NCI-H146 (cell line): ENCODE data around the gene TMEM141.
"Not testable (repeated sequence)": the region's sequence is repeated elsewhere in the genome, so short reads cannot be mapped to it uniquely, and the experiment has no call there.

Source experiments
- DNase-seq: peaks from one replicate; lab custom pipeline; 2025; lab: John Stamatoyannopoulos, UW

The TMEM141 gene

DNA sequence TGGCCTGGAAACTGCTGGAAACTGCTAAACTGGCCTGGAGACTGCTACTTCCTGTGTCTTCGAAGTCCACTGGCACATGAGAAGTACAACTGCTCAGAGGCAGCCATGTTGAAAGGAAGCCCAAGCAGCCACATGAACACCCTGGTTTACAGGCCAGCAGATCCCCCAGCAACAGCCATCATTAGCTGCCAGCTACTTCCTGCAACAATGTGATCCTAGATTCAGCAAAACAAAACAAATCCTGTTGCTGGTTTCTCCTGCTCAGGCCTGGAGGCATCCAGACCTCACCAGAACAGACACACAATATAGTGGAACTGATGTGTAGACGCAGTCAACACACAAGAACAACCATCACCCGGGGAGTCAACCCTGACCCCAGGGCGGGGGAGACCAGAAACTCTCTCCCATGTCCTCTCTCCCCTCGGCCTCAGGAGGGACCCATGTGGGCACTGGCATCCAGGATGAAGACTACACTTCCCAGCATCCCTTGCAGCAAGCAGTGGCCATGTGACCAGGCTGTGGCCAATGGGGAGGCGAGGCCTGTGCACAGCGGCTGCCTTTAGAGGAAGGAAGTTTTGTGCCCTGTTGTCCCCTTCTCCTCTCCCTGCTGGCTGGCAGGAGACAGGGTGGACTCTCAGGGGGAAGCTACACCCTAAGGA lies 17.6 kb upstream of the TMEM141 start:
- no peak for DNase-seq

DNA sequence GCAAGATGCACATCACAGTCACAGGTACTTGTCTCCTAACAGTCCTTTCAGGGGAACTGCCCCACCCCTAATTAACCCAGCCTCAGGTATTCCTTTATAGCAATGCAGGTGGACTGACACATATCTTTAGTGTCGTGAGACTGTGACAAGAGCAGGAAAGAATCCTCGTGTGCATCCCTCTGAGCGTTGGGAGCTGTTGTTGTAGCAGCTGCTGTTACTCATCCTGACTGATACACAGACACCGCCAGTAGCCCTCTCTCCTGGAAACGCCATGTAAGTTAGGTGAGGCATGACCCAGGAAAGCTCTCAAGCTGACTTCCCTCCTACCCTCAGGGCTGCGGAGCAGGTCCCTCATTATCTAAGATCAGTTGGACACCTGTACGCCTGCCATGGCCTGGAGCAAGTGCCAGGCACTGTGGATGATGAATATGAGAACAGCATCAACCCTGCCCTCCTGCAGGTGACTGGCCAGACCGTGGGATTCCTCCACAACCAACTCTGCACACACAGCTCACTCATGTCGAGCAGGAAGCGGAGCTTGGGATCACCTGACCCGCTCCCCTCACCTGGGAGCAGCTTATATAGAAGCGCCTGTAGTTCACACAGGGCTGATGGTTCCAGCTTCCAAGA lies 16.6 kb upstream of the TMEM141 start:
- no peak for DNase-seq

DNA sequence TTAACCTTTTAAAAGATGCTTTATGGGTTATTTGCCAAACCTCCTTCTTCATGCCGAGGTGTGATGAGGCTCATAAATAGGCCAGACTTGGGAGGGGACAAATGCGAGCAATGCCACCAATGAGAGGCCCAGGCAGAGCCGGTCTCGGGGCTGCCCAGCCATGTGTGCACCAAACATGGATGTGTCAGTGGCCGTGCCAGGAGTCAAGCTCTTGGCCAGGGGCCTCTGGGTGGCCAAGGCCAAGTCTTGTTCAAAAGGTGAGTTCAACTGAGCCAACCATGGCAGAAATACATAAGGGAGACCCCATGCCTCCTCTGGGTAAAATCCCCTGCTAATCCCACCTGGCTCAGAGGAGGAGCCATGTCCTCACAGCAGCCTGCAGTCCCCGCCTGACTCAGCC lies 16.0 kb upstream of the TMEM141 start:
- no peak for DNase-seq

DNA sequence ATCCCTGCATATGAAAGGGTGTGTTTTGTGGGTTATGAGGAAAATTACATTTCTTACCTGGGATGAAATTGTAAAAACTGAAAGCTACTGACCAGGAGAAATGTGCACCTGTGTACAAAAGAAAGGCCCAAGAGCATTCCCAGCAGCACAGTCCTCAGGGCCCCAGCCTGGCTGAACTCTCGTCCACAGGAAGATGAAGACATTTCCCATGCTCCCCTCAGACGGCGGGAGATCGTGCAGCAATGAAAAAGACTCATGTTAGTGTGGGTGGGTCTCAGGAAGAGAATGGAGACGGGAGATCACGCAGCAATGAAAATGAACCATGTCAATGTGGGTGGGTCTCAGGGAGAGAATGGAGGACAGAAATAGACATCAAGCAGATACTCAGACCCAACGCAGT lies 14.2 kb upstream of the TMEM141 start:
- DNase-seq: no peak

DNA sequence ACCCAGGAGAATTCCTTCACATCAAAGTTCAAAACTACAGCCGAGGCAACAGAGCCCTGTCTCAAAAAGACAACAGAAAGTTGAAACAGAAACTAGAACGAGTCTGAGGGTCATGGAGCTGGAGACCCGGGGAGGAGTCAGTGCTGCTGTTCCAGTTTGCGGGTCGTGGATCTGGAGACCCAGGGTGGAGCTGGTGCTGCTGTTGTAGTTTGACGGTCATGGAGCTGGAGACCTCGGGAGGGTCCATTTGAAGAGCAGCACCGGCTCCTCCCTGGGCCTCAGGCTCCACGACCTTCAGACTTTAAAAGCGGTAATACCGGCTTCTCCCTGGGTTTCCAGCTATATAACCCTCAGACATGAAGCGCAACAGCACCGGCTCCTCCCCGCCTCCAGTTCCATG lies 13.8 kb upstream of the TMEM141 start:
- no peak for DNase-seq

DNA sequence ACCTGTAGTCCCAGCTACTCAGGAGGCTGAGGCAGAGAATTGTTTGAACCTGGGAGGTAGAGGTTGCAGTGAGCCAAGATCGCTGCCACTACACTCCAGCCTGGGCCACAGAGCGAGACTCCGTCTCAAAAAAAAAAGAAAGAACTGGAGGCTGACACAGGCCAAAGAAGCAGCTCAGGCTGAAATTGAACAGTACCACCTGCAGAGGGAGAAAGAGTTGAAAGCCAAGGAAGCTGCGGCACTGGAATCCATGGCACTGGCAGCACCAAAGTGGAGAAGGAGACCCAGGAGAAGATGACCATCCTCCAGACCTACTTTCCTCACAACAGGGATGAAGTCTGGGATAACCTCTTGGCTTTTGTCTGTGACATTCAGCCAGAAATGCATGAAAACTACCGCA lies 11.3 kb upstream of the TMEM141 start:
- DNase-seq: no peak

DNA sequence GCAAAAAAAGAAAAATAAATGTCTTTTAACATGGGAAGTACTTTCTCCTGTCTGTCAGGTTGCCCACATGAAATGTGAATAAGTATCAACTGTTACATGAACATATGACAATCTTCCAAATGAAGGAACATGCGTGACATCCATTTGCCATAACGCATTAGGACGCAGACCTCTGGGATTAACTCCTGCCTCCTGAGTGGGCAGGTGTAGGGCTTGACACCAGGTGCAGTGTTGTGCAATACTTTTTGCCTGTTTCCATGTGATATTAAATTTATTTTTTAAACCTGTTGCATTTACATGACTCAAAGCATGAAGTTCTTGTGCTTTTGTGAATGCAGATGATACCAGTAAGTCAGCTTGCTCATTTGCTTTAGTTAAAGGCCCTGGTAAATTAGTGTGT lies 8.7 kb upstream of the TMEM141 start:
- no peak for DNase-seq

DNA sequence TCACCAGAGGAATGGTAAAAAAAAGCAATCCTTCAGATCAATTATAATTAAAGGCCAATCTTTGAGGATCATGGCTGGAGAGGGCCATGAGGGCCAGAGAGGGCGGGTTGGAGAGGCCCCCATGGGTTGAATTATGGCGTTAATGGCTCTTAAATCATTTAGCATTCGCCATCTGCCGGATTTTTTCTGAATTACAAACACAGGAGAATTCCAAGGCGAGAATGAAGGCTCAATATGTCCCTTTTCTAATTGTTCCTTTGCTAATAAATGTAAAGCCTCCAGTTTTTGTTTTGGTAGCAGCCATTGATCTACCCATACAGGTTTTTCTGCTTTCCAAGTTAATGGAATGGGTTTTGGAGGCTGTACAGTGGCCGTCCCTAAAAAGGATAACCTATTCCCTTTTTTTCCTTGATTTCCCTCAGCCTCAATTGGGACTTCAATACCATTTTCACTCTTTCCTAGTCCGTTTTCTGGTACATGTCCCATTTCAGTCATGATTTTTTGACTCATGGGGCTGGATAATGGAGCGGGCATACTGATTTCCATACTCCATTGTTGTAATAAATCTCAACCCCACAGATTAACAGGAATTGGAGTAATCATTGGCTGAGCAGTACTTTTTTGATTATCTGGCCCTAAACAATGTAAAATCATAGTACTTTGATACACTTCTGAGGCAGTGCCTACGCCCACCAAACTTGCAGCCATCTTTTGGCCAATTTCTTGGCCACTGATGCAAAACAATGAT lies 6.7 kb upstream of the TMEM141 start:
- peak; percentile 45 for DNase-seq

DNA sequence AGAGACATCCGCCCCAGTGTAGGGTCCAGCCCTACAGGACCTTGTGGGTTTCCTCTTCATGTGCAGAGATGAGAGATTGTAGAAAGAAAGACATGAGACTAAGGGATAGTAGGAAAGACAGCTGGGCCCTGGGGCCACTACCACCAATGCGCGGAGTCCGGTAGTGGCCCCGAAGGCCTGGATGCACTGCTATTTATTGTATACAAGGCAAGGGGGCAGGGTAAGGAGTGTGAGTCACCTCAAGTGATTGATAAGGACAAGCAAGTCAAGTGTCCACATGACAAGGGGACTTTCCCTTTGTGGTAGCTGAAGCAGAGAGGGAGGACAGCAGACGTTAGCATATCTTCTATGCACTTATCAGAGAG lies 6.2 kb upstream of the TMEM141 start:
- DNase-seq: no peak

DNA sequence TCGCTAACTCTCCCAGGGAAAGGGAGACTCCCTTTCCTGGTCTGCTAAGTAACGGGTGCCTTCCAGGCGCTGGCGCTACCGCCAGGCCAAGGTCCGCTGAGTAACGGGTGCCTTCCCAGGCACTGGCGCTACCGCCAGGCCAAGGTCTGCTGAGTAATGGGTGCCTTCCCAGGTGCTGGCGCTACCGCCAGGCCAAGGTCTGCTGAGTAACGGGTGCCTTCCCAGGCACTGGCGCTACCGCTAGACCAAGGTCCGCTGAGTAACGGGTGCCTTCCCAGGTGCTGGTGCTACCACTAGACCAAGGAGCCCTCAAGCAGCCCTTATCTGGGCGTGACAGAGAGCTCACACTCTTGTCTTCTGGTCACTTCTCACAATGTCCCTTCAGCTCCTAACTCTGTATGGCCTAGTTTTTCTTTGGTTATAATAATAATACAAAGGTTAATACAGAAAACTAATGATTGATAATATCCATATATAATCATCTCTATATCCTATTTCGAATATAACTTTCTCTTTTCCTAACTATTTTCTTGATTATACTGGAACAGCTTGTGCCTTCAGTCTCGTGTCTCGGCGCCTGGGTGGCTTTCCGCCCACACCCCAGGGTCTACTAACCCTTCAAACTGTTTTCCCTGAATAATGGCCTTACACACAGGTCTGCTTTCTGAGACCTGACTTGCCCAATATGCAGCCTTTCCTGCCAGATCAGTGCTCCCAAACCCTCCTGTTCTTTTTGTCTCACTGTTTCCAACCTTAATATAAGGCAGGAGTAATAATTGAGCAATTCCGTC lies 5.4 kb upstream of the TMEM141 start:
- DNase-seq: not testable (repeated sequence)

DNA sequence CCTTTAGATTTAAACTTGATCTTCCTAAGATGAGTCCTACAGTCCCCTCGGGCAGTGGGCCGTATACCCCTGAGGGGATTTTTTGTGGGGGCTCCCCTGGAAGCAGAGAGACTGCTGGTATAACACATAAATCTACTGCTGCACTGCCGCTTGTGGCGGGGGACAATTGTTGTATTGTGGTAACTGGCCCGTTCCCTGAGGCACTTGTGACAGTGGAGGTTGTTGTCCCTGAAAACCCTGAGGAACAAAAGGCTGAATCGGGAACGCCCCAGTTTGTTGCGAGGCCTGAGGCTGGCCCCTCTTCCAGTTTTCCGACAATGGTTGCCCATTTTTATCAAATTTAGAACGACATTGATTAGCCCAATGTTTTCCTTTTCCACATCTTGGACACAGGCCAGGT lies 4.7 kb upstream of the TMEM141 start:
- no peak for DNase-seq

DNA sequence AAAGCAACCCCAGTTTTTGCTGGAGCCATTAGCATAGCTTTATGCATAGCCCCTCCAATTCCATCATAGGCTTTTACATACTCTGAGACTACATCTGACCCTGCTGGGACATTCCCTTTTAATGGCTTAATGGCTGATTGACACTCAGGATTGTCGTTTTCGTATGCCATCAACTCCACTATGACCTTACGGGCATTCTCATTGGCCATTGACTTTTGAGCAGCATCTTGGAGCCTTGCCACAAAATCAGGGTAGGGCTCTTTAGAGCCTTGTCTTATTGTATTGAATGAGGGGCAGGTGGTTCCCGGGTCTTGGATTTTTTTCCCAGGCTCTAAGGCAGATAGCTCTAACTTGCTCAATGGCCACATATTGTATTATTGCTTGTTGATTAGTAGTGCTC lies 4.2 kb upstream of the TMEM141 start:
- DNase-seq: not testable (repeated sequence)

DNA sequence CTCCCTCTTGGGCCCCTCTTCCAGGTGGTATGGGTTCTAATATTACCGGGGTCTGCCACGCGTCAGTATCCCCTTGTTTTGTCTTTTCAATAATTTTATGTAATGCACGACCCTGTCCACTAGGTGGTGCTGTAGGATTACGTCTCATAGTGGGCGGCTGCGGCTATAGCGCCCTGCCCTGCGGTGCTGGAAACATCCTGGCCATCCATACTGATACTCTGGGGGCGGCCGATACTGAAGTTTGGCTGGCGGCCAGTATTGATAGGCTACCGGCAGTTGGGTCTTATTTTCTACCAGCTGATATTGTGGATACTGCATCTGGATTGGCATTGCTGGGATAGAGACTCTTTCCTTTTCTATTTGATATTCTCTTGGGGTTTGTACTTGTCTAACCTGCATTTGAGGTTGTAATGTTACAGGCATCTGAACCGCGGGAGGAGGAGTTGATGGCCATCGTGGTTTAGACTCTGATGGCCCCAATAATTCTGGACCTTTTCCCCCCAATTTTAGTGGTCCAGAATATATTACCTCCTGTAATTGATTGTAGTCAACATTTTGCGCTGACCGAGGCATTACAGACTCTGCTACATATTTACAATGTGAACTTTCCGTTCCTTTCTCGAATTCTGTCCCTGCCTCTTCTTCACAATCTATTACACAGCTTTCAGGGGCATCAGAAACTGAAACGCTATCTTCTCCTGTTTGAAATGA lies 3.3 kb upstream of the TMEM141 start:
- DNase-seq: peak; percentile 59

DNA sequence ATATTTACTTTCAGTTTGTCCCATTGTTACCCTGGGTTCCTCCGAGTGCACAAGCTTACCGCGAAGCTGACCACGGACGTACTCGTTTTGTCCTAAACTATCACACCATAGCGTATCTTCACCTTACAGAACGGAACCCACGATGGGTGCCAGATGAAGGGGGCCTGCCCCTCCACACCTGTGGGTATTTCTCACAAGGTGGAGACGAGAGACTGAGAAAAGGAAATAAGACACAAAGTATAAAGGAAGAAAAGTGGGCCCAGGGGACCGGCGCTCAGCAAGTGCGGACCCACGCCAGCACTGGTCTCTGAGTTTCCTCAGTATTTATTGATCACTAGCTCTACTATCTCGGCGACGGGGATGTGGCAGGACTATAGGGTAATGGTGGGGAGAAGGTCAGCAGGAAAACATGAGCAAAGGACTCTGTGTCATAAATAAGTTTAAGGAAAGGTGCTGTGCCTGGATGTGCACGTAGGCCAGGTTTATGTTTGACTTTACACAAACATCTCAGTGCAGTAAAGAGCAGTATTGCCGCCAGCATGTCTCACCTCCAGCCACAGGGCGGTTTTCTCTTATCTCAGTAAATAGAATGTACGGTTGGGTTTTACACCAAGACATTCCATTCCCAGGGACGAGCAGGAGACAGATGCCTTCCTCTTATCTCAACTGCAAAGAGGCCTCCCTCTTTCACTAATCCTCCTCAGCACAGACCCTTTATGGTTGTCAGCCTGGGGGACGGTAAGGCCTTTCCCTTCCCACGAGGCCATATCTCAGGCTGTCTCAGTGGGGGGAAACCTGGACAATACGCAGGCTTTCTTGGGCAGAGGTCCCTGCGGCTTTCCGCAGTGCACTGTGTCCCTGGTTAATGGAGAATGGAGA lies 2.3 kb upstream of the TMEM141 start:
- DNase-seq: not testable (repeated sequence)

DNA sequence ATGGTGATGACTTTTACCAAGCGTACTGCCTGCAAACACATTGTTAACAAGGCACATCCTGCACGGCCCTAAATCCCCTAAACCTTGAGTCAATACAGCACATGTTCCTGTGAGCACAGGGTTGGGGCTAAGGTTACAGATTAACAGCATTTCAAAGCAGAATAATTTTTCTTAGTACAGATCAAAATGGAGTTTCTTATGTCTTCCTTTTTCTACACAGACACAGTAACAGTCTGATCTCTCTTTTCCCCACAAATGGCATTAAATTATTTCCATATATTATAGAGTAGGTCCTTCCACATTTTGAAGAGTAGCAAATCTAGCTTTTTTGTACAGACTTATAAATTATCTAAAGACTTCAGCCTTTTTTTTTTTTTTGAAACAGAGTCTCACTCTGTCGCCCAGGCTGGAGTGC lies 1.6 kb upstream of the TMEM141 start:
- DNase-seq: no peak

DNA sequence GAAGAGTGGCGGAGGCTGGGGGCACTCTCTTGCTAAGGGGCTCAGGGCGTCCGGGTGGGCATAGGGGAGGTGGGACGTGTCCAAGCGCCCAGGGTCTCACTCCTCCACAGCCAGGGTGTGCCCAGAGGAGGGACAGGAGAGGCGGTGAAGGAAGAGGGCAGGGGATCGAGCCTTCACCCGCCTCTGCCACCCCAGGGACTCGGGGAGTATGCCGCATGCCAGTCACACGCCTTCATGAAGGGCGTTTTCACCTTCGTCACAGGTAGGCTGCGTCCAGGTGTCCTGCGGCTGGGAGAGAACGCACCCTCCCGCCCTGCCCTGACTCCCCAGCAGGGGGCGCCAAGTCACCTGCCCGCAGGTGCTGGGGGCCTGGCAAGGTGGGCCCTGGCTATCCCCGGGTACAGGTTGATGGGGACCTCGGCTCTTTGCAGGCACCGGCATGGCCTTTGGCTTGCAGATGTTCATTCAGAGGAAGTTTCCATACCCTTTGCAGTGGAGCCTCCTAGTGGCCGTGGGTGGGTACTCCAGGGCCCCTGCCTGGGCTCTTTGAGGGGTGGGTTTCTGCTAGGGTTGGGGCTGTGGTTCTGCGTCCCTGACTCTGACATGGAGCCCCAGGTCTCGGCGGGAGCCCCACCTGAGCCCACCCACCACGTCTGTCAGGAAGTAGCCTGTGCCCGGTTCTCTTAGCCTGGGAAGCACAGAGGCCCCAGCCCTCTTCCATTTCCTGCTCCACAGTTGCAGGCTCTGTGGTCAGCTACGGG lies 552 bp downstream of the TMEM141 start:
- peak; percentile 64 for DNase-seq

DNA sequence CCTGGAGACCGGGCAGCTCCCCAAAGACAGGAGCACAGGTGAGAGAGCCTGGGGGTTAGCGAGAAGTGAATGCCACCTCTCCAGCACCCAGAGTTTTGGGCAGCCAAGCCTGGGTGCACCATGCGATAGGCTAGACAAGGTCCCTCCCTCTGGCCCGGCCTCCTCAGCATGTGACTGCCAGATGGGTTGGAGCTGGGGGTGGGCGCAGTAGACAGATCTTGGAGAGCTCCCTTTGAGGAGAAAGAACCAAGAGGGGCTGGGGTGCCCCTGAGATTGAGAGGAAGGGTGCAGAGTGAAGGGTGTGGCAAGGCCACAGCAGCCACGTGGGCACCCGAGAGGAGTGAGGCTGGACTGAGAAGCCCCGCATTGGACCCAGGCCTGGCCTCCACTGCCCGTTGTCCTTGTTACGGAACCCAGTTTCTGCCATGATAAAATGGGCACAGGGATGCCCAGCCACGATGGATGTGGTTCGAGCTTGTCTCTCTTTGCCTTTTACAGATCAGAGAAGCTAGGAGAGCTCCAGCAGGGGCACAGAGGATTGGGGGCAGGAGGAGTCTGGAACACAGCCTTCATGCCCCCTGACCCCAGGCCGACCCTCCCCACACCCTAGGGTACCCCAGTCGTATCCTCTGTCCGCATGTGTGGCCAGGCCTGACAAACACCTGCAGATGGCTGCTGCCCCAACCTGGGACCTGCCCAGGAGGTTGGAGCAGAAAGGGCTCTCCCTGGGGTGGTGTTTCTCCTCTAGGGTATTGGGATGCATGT lies 1.4 kb downstream of the TMEM141 start:
- no peak for DNase-seq

DNA sequence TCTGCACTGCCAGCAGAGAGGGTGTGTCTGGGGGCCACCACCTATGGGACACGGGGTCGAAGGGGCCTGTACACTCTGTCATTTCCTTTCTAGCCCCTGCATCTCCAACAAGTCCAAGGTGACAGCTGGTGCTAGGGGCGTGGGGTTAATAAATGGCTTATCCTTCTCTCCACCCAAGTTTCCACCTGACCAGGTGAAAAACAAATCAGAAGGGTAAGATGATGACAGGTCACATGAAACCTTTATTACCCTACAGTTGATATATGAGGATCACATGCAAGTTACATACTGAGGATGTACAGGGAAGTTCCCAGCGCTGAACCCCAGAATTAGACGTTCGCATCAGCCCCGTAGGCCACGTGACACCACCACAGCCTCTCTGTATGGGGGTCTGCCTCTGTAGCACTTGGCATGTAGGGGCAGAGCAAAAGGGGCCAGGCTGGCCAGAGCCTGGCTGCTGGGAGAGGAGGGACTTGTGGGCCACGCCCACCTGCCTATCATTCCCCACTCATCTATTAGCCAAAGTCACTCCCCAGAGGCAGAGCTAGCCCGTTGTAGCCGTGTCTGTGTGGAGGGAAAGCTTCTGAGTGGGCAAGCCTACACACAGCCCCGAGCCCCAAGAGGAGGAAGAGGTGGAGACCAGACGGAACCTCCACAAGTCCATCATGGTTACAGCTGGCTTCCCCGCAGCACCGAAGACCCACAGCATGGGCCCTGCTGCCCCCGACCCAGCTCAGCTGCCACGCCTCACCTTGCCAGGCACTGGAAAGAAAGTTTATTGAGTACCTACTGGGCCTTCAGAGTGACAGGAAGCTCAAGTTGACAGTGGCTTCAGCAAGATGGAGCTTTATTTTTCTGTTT lies 2.2 kb downstream of the TMEM141 start:
- no peak for DNase-seq
